Endothelial cell of umbilical vein (primary cell): ENCODE data around the gene PTRH1.

Experiments used
- EZH2 ChIP-seq: IDR thresholded peaks from 2 replicates; pipeline ENCODE4 v1.6.1; 2012; ENCODE audit warnings: borderline replicate concordance, low read depth, mild to moderate bottlenecking, moderate library complexity, low read length, inconsistent platforms; ENCODE audit not compliant: severe bottlenecking
- GATA2 ChIP-seq: IDR thresholded peaks from 2 replicates; pipeline ENCODE4 v1.7.0; 2011; ENCODE audit warnings: low read depth, mild to moderate bottlenecking, moderate library complexity, mixed read lengths, low read length; ENCODE audit not compliant: insufficient read length, insufficient read depth
- POLR2A ChIP-seq: IDR thresholded peaks from 2 replicates; pipeline ENCODE4 v1.6.1; 2012; ENCODE audit warnings: low read depth, mild to moderate bottlenecking, control low read depth, low read length
- POLR2AphosphoS5 ChIP-seq: IDR thresholded peaks from 2 replicates; pipeline ENCODE4 v1.6.1; 2012; ENCODE audit warnings: low read depth, mild to moderate bottlenecking, control low read depth, low read length, moderate library complexity; ENCODE audit not compliant: insufficient read depth
- TF ChIP-seq, protein P1 (sequence below), 2 donors: IDR thresholded peaks; 1 replicate in 1 of 2; 2 replicates in 1 of 2; pipeline ENCODE4 v1.5.1; 2011; ENCODE audit warnings: low read length in 2 of 2, mild to moderate bottlenecking in 2 of 2, moderate library complexity in 2 of 2, control low read depth in 1 of 2, inconsistent platforms in 1 of 2, low read depth in 1 of 2; ENCODE audit not compliant: insufficient read depth in 1 of 2; ENCODE audit errors: extremely low read depth in 1 of 2
- TF ChIP-seq, protein P2 (sequence below): IDR thresholded peaks from 2 replicates; pipeline ENCODE4 v1.6.1; 2011; ENCODE audit not compliant: insufficient read depth, insufficient read length

DNA sequence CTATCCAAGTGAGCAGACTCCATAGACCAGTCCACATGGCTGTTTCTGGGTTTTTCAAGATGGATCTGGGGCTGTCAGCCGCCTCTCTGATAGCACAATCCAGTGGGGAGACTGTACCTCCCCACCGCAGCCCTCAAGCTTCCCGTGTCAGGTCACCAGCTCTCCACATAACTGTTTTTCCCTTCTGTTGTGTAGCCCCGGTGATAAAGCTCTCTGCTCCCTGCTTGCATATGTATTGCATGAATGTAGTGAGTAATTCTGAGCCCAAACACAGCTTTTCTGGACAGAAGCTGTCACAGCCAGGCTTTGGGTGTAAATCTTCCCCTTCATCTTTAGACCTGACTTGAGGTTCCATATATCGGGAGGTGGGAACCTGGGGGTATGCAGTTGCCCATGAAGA, 31.7 kb downstream of the PTRH1 start:
- TF ChIP-seq, protein P1, sequence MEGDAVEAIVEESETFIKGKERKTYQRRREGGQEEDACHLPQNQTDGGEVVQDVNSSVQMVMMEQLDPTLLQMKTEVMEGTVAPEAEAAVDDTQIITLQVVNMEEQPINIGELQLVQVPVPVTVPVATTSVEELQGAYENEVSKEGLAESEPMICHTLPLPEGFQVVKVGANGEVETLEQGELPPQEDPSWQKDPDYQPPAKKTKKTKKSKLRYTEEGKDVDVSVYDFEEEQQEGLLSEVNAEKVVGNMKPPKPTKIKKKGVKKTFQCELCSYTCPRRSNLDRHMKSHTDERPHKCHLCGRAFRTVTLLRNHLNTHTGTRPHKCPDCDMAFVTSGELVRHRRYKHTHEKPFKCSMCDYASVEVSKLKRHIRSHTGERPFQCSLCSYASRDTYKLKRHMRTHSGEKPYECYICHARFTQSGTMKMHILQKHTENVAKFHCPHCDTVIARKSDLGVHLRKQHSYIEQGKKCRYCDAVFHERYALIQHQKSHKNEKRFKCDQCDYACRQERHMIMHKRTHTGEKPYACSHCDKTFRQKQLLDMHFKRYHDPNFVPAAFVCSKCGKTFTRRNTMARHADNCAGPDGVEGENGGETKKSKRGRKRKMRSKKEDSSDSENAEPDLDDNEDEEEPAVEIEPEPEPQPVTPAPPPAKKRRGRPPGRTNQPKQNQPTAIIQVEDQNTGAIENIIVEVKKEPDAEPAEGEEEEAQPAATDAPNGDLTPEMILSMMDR (IDR thresholded peaks at IDR 0.05; ENCODE audit: extremely low read depth in 1 of 2, insufficient read depth in 1 of 2, low read depth in 1 of 2, low read length in 2 of 2), result no peak
- TF ChIP-seq EZH2 (no peak), POLR2AphosphoS5 (no peak), POLR2A (no peak), GATA2 (no peak)
- TF ChIP-seq, protein P2, sequence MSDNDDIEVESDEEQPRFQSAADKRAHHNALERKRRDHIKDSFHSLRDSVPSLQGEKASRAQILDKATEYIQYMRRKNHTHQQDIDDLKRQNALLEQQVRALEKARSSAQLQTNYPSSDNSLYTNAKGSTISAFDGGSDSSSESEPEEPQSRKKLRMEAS, result no peak
